Natural killer cell (primary cell): ENCODE results near the gene ELP4. TPM values are rescaled to one million over a fixed set of nuclear protein-coding genes. Genes with fewer than 3 reads are reported as not detected.

Source experiments
- ATAC-seq, 3 donors: fragments of 150-1000 bp in 2 of 3; fragments of 200-7000 bp in 1 of 3; cut with Tn5 transposase; 1 replicate in 1 of 3; 2 replicates in 2 of 3; pipeline ENCODE4 v1.10.0; 2021; ENCODE audit warnings: mild to moderate bottlenecking in 2 of 3, moderate library complexity in 2 of 3
- DNase-seq, 2 donors: peaks; one replicate each; pipeline versions ENCODE4 v3.0.0 to v3.0.0-alpha.2; 2013 to 2021; ENCODE audit warnings: mixed read lengths in 1 of 2
- H3K27ac ChIP-seq: one replicate; pipeline ENCODE4 v1.5.1; 2013; ENCODE audit warnings: mild to moderate bottlenecking, low read length
- H3K27me3 ChIP-seq: one replicate; pipeline ENCODE4 v1.6.1; 2013; ENCODE audit warnings: low read length; ENCODE audit not compliant: control insufficient read depth, insufficient read depth
- H3K36me3 ChIP-seq: one replicate; pipeline ENCODE4 v1.6.1; 2013; ENCODE audit warnings: low read length; ENCODE audit not compliant: control insufficient read depth, insufficient read depth
- H3K4me1 ChIP-seq: one replicate; pipeline ENCODE4 v1.6.1; 2013; ENCODE audit warnings: low read length; ENCODE audit not compliant: control insufficient read depth, insufficient read depth
- H3K4me3 ChIP-seq: one replicate; pipeline ENCODE4 v1.5.1; 2013; ENCODE audit warnings: low read length
- H3K9me3 ChIP-seq: one replicate; pipeline ENCODE4 v1.6.1; 2013; ENCODE audit warnings: low read length; ENCODE audit not compliant: control insufficient read depth, insufficient read depth
- H3K27ac Mint-ChIP-seq, 2 donors: one replicate each; pipeline ENCODE4 v1.8.0; 2022; ENCODE audit warnings: mild to moderate bottlenecking in 2 of 2, mixed read lengths in 2 of 2, moderate library complexity in 1 of 2
- H3K27me3 Mint-ChIP-seq, 2 donors: one replicate each; pipeline ENCODE4 v1.8.0; 2022; ENCODE audit warnings: low read depth in 2 of 2, mixed read lengths in 2 of 2
- H3K36me3 Mint-ChIP-seq: one replicate; pipeline ENCODE4 v1.8.0; 2022; ENCODE audit warnings: mixed read lengths
- H3K4me1 Mint-ChIP-seq, 2 donors: one replicate each; pipeline ENCODE4 v1.8.0; 2022; ENCODE audit warnings: mixed read lengths in 2 of 2
- H3K4me3 Mint-ChIP-seq: one replicate; pipeline ENCODE4 v1.8.0; 2022; ENCODE audit warnings: mild to moderate bottlenecking, moderate library complexity, mixed read lengths
- H3K9me3 Mint-ChIP-seq, 2 donors: one replicate each; pipeline ENCODE4 v1.8.0; 2022; ENCODE audit warnings: mixed read lengths in 2 of 2
- CTCF ChIP-seq: fragments of 200-600 bp; IDR thresholded peaks from one replicate; pipeline ENCODE4 v1.8.0; 2022; ENCODE audit warnings: antibody characterized with exemption
- WGBS: methylation state at CpG from one replicate; pipeline ENCODE4 v1.1.7; 2013; ENCODE audit warnings: missing lambda C conversion rate; ENCODE audit not compliant: insufficient coverage; 5-methylcytosine and 5-hydroxymethylcytosine counted together
- intact Hi-C: fragments of 100-400 bp; cut with micrococcal nuclease; formaldehyde crosslinking; loops from one replicate; pipeline ENCODE4 v1.14.2; 2022
- total RNA-seq, 4 donors: library from RNA; stranded (reverse); fragments of 120-200 nt in 1 of 4; gene quantifications; one replicate each; pipeline versions ENCODE4 v1.2.3 to v1.2.4, GENCODE V29; 2013 to 2022

ELP4 gene
- total RNA-seq, 3 donors from 2014 or later (not counting 1 experiment from before 2014, with no cell fraction given), result 22.8 to 29.6 (median 23.4) TPM

GRCh38 chr11:31786996-31787685 lies 277.6 kb downstream of the ELP4 start:
- intact Hi-C loops, result no loop called here
- H3K9me3 ChIP-seq, result no peaks in the 10 kb centered on the region
- Mint-ChIP-seq H3K36me3 (no peaks in the 10 kb centered on the region), H3K9me3 (no peaks in the 10 kb centered on the region), H3K4me3 (no peak overlapping the region), H3K4me1 (no peaks in the 10 kb centered on the region), H3K27ac (no peak overlapping the region), H3K27me3 (peaks cover 7 to 9% of the 10 kb centered on the region in 2 donors)
- no peak overlapping the region for H3K4me3 ChIP-seq
- WGBS, result 94% methylated on average over 15 of the region's 16 CpGs
- H3K36me3 ChIP-seq, result no peaks in the 10 kb centered on the region
- H3K4me1 ChIP-seq, result no peaks in the 10 kb centered on the region
- TF ChIP-seq CTCF, result no peak
- H3K27me3 ChIP-seq, result no peaks in the 10 kb centered on the region
- no peak for DNase-seq
- no peak overlapping the region for H3K27ac ChIP-seq
- ATAC-seq, result no peak

GRCh38 chr11:31788085-31788484 lies 278.5 kb downstream of the ELP4 start:
- H3K27ac Mint-ChIP-seq, result no peak overlapping the region
- TF ChIP-seq CTCF, result no peak
- Histone ChIP-seq H3K4me1 (no peaks in the 10 kb centered on the region), H3K4me3 (no peak overlapping the region), H3K36me3 (no peaks in the 10 kb centered on the region), H3K27me3 (no peaks in the 10 kb centered on the region), H3K9me3 (no peaks in the 10 kb centered on the region), H3K27ac (no peak overlapping the region)
- H3K4me3 Mint-ChIP-seq, result no peak overlapping the region
- intact Hi-C loops, result no loop called here
- ATAC-seq, result no peak
- H3K4me1 Mint-ChIP-seq, result no peaks in the 10 kb centered on the region
- no peaks in the 10 kb centered on the region for H3K36me3 Mint-ChIP-seq
- no peak for DNase-seq
- H3K27me3 Mint-ChIP-seq, result peaks cover 10 to 16% of the 10 kb centered on the region in 2 donors
- 80% methylated on average over 1 of the region's 3 CpGs for WGBS
- no peaks in the 10 kb centered on the region for H3K9me3 Mint-ChIP-seq

- peaks cover 33% of the 10 kb centered on the region in 2 donors for H3K27me3 Mint-ChIP-seq
- no peak for TF ChIP-seq CTCF
These were observed 281.1 kb downstream of the ELP4 start for GRCh38 chr11:31790649-31791048.

GRCh38 chr11:31792036-31792435 lies 282.5 kb downstream of the ELP4 start:
- 85% methylated on average over 2 of the region's 2 CpGs for WGBS
- no peak for ATAC-seq

More at GRCh38 chr11:31790649-31791048, 281.1 kb downstream of the ELP4 start:
- ATAC-seq (no peak), DNase-seq (no peak)
- intact Hi-C loops, result no loop called here
- Histone ChIP-seq H3K27ac (no peak overlapping the region), H3K36me3 (no peaks in the 10 kb centered on the region), H3K4me3 (no peak overlapping the region), H3K4me1 (no peaks in the 10 kb centered on the region), H3K27me3 (no peaks in the 10 kb centered on the region), H3K9me3 (no peaks in the 10 kb centered on the region)
- H3K27ac Mint-ChIP-seq, result no peak overlapping the region
- no peaks in the 10 kb centered on the region for H3K4me1 Mint-ChIP-seq
- no peak overlapping the region for H3K4me3 Mint-ChIP-seq
- peaks cover 6% of the 10 kb centered on the region for H3K36me3 Mint-ChIP-seq
- 92% methylated on average over 7 of the region's 7 CpGs for WGBS
- no peaks in the 10 kb centered on the region for H3K9me3 Mint-ChIP-seq

More at GRCh38 chr11:31792036-31792435, 282.5 kb downstream of the ELP4 start:
- H3K9me3 ChIP-seq, result no peaks in the 10 kb centered on the region
- H3K4me3 Mint-ChIP-seq, result no peak overlapping the region
- H3K27ac Mint-ChIP-seq, result no peak overlapping the region
- DNase-seq, result no peak
- no peaks in the 10 kb centered on the region for H3K27me3 ChIP-seq
- H3K4me3 ChIP-seq, result no peak overlapping the region
- H3K9me3 Mint-ChIP-seq, result no peaks in the 10 kb centered on the region
- intact Hi-C loops, result no loop called here
- no peaks in the 10 kb centered on the region for H3K36me3 ChIP-seq
- H3K27me3 Mint-ChIP-seq, result peaks cover 45 to 47% of the 10 kb centered on the region in 2 donors
- H3K36me3 Mint-ChIP-seq, result peaks cover 6% of the 10 kb centered on the region
- TF ChIP-seq CTCF, result no peak
- no peaks in the 10 kb centered on the region for H3K4me1 ChIP-seq
- H3K27ac ChIP-seq, result no peak overlapping the region
- no peaks in the 10 kb centered on the region for H3K4me1 Mint-ChIP-seq
